Tibial nerve (tissue), 4 donors: ENCODE measurements around the gene ETFB.

Source experiments
- CTCF ChIP-seq, 5 experiments: fragments of 200-600 bp in 3 of 5; fragments of 450-650 bp in 2 of 5; sonication (generic) in 3 of 5; IDR thresholded peaks; one replicate each; pipeline ENCODE4 v1.5.1; 2016 to 2019; ENCODE audit warnings: antibody characterized with exemption in 5 of 5, mild to moderate bottlenecking in 3 of 5, moderate library complexity in 2 of 5
- EP300 ChIP-seq, 2 donors: sonication (generic); formaldehyde crosslinking; IDR thresholded peaks; one replicate each; pipeline ENCODE4 v1.6.1; 2017; ENCODE audit warnings: antibody characterized with exemption in 2 of 2, mild to moderate bottlenecking in 1 of 2
- POLR2A ChIP-seq, 2 donors: fragments of 450-650 bp; IDR thresholded peaks; one replicate each; pipeline ENCODE4 v1.6.1; 2017; ENCODE audit warnings: antibody characterized with exemption in 2 of 2, mild to moderate bottlenecking in 2 of 2, moderate library complexity in 2 of 2

- no peak for TF ChIP-seq POLR2A (IDR thresholded peaks at IDR 0.05)
- TF ChIP-seq CTCF (IDR thresholded peaks at IDR 0.05): peak in 1 of 5 experiments; percentile 16
- TF ChIP-seq EP300 (IDR thresholded peaks at IDR 0.05): no peak
Observed at GRCh38 chr19:51365211-51365964, 800 bp downstream of the ETFB start.
